Measurements from ENCODE around the gene ACOX1.
A peak's percentile ranks its signal among the peaks of the same experiment; 100 is the strongest.

The ACOX1 gene

DNA sequence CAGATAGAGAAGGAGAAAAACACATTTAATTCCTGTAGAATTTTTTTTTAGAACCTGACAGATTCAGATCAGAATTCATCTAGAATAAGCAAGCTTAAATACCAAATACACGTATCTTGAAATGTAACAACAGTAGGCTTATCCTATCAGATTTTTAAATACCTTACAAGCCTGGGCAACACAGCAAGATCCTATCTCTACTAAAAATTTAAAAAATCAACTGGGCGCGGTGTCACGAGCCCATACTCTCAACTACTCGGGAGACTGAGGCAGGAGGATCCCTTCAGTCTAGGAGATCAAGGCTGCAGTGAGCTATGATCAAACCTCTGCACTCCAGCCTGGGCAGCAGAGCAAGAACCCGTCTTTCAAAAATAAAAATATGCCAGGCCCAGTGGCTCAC is 13.5 kb downstream of the ACOX1 start:
- peaks cover 19% of the 10 kb centered on the region for H3K4me1 Mint-ChIP-seq
- DNase-seq (ENCODE audit: low spot score in 2 of 2), result no peak
- H3K27ac Mint-ChIP-seq (ENCODE audit: low read depth), result no peak overlapping the region
- no peak overlapping the region for H3K4me3 Mint-ChIP-seq
- no peak for ATAC-seq (replicated peaks; ENCODE audit: extremely low read depth, poor library complexity, severe bottlenecking)
- H3K27me3 Mint-ChIP-seq, result no peaks in the 10 kb centered on the region
- H3K9me3 Mint-ChIP-seq, result no peaks in the 10 kb centered on the region
- peaks cover 10% of the 10 kb centered on the region for H3K36me3 Mint-ChIP-seq (ENCODE audit: insufficient read depth)

DNA sequence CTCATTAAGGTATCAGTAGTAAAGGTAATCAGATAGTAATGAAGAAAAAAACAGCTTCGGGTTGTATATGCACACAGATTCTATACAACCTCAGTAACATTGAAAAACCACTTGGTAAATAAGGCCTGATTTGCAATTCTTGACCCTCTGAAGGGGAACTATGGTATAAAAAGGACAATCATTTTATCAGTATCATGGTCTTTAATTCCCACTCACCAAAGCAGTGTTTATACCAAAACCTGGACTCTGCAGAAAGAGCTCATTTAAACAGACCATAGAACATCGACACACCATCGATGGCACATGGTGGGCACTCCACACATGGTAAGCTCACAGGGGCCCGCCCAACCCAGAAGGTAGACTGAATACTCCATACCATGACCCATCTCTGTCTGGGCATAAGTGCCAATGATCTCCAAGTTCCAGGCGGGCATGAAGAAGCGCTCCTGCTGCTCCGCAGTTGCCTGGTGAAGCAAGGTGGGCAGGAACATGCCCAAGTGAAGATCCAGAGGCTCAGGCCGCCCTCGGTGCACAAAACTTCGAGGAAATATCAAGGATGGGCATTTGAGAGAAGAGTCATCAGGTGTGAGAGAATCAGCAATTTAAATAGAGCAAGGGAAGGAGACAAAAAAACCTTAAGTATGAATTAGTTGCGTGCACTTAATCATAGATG is 19.0 kb downstream of the ACOX1 start:
- H3K4me3 Mint-ChIP-seq, result no peak overlapping the region
- ATAC-seq (replicated peaks; ENCODE audit: extremely low read depth, poor library complexity, severe bottlenecking), result no peak
- DNase-seq (ENCODE audit: low spot score in 2 of 2), result no peak
- peaks cover 13% of the 10 kb centered on the region for H3K4me1 Mint-ChIP-seq
- no peaks in the 10 kb centered on the region for H3K9me3 Mint-ChIP-seq
- H3K27ac Mint-ChIP-seq (ENCODE audit: low read depth), result no peak overlapping the region
- peaks cover 29% of the 10 kb centered on the region for H3K36me3 Mint-ChIP-seq (ENCODE audit: insufficient read depth)
- H3K27me3 Mint-ChIP-seq, result no peaks in the 10 kb centered on the region

DNA sequence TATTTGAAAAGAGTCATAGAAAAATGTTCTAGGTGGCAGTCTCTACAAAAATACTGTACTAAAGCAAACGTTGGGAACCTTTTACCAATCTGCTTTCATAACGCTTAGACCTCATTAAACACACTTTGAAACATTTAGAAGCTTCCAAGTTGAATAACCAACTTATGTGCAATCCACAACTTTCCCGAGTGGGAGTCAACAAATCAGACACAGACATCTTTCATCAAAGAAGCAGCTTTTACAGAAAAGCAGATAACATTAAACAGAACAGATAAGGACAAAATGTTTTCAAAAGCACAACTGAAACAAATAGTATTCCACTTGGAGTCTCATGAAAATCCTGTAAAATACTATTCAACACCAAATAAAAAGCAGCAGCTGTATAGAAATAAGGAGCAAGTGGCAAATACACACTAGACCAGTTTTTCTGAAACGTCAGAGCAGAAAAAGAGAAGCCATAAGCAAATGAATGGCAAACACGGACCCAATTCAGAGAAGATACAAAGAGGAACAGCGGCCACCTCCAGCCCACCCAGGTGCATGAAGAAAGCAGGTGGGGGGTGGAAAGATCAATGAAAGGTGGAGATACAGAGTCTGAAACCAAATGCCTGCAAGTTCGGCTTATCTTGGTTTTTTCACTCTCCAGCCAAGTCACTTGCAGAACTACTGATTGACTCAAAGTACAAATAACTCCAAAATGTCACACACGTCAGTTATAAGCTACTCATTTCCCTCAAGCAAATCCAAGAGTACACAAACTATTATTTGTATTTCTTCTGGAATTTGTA is 19.7 kb downstream of the ACOX1 start:
- Mint-ChIP-seq H3K4me3 (no peak overlapping the region), H3K27me3 (no peaks in the 10 kb centered on the region), H3K4me1 (peaks cover 13% of the 10 kb centered on the region), H3K9me3 (no peaks in the 10 kb centered on the region), H3K36me3 (ENCODE audit: insufficient read depth) (peaks cover 33% of the 10 kb centered on the region), H3K27ac (ENCODE audit: low read depth) (no peak overlapping the region)
- ATAC-seq (replicated peaks; ENCODE audit: extremely low read depth, poor library complexity, severe bottlenecking), result no peak
- no peak for DNase-seq (ENCODE audit: low spot score in 2 of 2)

DNA sequence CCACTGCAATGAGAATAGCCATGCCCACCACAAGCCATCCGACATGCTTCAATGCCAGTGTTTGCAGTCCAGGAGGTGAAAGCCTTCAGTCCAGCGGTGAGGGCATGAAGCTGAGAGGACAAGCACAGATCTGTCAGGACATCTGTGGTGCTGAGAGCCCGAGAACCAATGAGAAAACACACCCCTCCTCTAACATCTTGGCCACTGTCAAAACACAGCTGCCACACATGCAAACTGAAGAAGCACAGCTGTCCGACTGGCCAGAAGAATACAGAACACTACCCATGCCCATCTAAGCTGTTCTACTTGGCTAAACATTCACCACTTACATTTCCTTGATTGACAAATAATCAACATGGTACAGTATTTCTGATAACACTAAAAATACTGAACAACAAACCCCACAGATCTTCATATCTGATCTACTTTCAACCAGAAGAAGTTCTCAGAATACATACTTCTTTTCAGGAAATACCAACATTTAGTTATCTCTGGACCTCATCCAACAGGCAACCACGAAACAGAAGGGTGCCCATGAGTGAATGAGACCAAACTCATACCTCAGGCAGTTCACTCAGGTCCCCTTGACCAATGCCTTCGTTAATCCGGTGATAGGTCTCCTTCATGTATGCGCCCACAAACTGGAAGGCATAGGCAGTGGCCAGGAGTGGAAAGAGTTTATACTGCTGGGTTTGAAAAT is 28.0 kb downstream of the ACOX1 start:
- Mint-ChIP-seq H3K9me3 (no peaks in the 10 kb centered on the region), H3K36me3 (ENCODE audit: insufficient read depth) (peaks cover 70% of the 10 kb centered on the region), H3K27ac (ENCODE audit: low read depth) (no peak overlapping the region), H3K27me3 (no peaks in the 10 kb centered on the region), H3K4me3 (no peak overlapping the region), H3K4me1 (no peaks in the 10 kb centered on the region)
- no peak for DNase-seq (ENCODE audit: low spot score in 2 of 2)
- ATAC-seq (replicated peaks; ENCODE audit: extremely low read depth, poor library complexity, severe bottlenecking), result peak; percentile 19

DNA sequence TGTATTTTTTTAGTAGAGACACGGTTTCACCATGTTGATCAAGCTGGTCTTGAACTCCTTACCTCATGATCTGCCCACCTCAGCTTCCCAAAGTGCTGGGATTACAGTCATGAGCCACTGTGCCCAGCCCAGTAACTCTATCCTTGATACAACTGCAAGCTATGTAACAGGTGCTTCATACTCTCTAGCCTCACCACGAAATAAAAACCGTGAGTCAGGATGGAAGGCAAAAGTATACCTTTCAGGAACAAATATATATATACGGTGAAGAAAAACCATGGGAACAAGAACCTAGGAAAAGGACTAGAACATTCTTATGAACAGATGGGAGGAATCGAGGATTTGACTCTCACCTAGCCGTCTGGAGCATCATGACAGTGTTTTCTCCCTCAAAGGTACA is 28.5 kb downstream of the ACOX1 start:
- Mint-ChIP-seq H3K27ac (ENCODE audit: low read depth) (no peak overlapping the region), H3K27me3 (no peaks in the 10 kb centered on the region), H3K9me3 (no peaks in the 10 kb centered on the region), H3K4me1 (no peaks in the 10 kb centered on the region), H3K4me3 (no peak overlapping the region), H3K36me3 (ENCODE audit: insufficient read depth) (peaks cover 66% of the 10 kb centered on the region)
- no peak for DNase-seq (ENCODE audit: low spot score in 2 of 2)
- no peak for ATAC-seq (replicated peaks; ENCODE audit: extremely low read depth, poor library complexity, severe bottlenecking)

- no peaks in the 10 kb centered on the region for H3K27me3 Mint-ChIP-seq
- H3K4me3 Mint-ChIP-seq, result no peak overlapping the region
- H3K36me3 Mint-ChIP-seq (ENCODE audit: insufficient read depth), result peaks cover 32% of the 10 kb centered on the region
- no peak for ATAC-seq (replicated peaks; ENCODE audit: extremely low read depth, poor library complexity, severe bottlenecking)
- no peaks in the 10 kb centered on the region for H3K9me3 Mint-ChIP-seq
- DNase-seq (ENCODE audit: low spot score in 2 of 2), result no peak
- peaks cover 12% of the 10 kb centered on the region for H3K4me1 Mint-ChIP-seq
- no peak overlapping the region for H3K27ac Mint-ChIP-seq (ENCODE audit: low read depth)
Measured at GRCh38 chr17:75945211-75945610, 33.8 kb downstream of the ACOX1 start.

- ATAC-seq (replicated peaks; ENCODE audit: extremely low read depth, poor library complexity, severe bottlenecking), result no peak
- Mint-ChIP-seq H3K27ac (ENCODE audit: low read depth) (no peak overlapping the region), H3K4me3 (no peak overlapping the region), H3K36me3 (ENCODE audit: insufficient read depth) (peaks cover 17% of the 10 kb centered on the region), H3K27me3 (no peaks in the 10 kb centered on the region), H3K4me1 (peaks cover 12% of the 10 kb centered on the region), H3K9me3 (no peaks in the 10 kb centered on the region)
- DNase-seq (ENCODE audit: low spot score in 2 of 2), result no peak
Measured at GRCh38 chr17:75943491-75943890, 35.5 kb downstream of the ACOX1 start.

- Mint-ChIP-seq H3K4me1 (peaks cover 12% of the 10 kb centered on the region), H3K9me3 (no peaks in the 10 kb centered on the region), H3K27ac (ENCODE audit: low read depth) (no peak overlapping the region), H3K36me3 (ENCODE audit: insufficient read depth) (peaks cover 13% of the 10 kb centered on the region), H3K27me3 (no peaks in the 10 kb centered on the region), H3K4me3 (no peak overlapping the region)
- no peak for ATAC-seq (replicated peaks; ENCODE audit: extremely low read depth, poor library complexity, severe bottlenecking)
- no peak for DNase-seq (ENCODE audit: low spot score in 2 of 2)
Measured at GRCh38 chr17:75942473-75942872, 36.5 kb downstream of the ACOX1 start.

- H3K4me3 Mint-ChIP-seq, result peak overlapping the region; percentile 88
- peak overlapping the region; percentile 89 for H3K27ac Mint-ChIP-seq (ENCODE audit: low read depth)
- peaks cover 10% of the 10 kb centered on the region for H3K36me3 Mint-ChIP-seq (ENCODE audit: insufficient read depth)
- H3K9me3 Mint-ChIP-seq, result no peaks in the 10 kb centered on the region
- ATAC-seq (replicated peaks; ENCODE audit: extremely low read depth, poor library complexity, severe bottlenecking) (no peak), DNase-seq (ENCODE audit: low spot score in 2 of 2) (no peak)
- H3K27me3 Mint-ChIP-seq, result no peaks in the 10 kb centered on the region
- H3K4me1 Mint-ChIP-seq, result peaks cover 12% of the 10 kb centered on the region
Measured at GRCh38 chr17:75941442-75941819, 37.5 kb downstream of the ACOX1 start.

DNA sequence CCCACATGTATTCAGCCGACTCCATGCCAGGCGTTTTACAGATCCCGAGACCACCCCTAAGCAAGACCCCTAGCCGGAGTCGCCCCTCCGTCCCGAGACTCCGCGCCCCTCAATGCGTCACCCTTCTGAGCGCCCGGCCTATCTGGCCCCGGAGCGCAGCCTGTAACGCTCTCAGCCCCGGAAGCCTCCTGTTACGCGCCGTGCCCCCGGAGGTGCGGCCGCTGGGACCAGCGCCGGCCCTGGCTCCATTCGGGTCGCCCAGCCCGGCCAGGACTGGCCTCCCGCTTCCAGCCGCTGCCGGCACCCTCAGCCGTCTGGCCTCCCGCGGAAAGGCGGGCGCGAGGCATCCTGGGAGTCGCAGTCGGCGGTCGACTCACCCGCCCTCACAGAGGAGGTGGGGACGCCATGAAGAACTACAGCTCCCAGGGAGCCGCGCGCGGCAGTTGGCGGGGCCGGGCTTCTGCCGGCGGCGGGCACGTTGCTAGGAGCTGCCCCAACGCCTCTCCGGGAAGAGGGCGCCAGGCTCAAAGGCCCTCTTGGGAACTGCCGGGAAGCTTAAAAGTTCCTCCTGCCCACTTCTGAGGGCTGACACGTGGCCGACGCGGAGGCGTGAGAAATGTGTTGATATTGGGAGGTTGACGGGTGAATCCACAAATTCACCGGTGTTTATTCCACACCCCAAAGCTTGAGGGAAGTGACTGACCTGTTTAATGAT is 38.1 kb downstream of the ACOX1 start, which contains the start of gene FBF1:
Gene FBF1, minus strand, starts transcription at position 316 of the 715 bp plus-strand sequence. CDS start 2,893 bp downstream, outside the sequence.
- Mint-ChIP-seq H3K4me1 (peaks cover 12% of the 10 kb centered on the region), H3K4me3 (peak within 1 kb of the TSS; percentile 88), H3K9me3 (no peaks in the 10 kb centered on the region), H3K36me3 (ENCODE audit: insufficient read depth) (peaks cover 7% of the 10 kb centered on the region), H3K27me3 (no peaks in the 10 kb centered on the region), H3K27ac (ENCODE audit: low read depth) (peak within 1 kb of the TSS; percentile 89)
- ATAC-seq (replicated peaks; ENCODE audit: extremely low read depth, poor library complexity, severe bottlenecking) (peak; percentile 100), DNase-seq (ENCODE audit: low spot score in 2 of 2) (peak; percentile 73 to 80)

- H3K4me3 Mint-ChIP-seq, result no peak overlapping the region
- peaks cover 6% of the 10 kb centered on the region for H3K36me3 Mint-ChIP-seq (ENCODE audit: insufficient read depth)
- peaks cover 12% of the 10 kb centered on the region for H3K4me1 Mint-ChIP-seq
- no peak for ATAC-seq (replicated peaks; ENCODE audit: extremely low read depth, poor library complexity, severe bottlenecking)
- H3K9me3 Mint-ChIP-seq, result no peaks in the 10 kb centered on the region
- DNase-seq (ENCODE audit: low spot score in 2 of 2), result no peak
- no peaks in the 10 kb centered on the region for H3K27me3 Mint-ChIP-seq
- no peak overlapping the region for H3K27ac Mint-ChIP-seq (ENCODE audit: low read depth)
Measured at GRCh38 chr17:75937652-75938051, 41.3 kb downstream of the ACOX1 start.

DNA sequence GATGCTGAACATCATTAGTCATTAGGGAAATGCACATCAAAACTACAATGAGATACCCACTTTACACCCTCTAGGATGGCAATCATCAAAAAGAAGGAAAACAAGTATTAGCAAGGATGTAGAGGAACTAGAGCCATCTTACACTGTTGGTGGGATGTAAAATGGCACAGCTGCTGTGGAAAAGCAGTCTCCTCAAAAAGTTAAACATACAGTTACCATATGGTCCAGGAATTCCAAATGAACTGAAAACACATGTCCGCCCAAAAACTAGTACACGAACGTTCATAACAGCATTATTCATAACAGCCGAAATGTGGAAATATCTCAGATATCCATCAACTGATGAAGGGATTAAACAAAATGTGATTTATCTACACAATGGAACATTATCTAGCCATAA is 45.2 kb downstream of the ACOX1 start:
- no peaks in the 10 kb centered on the region for H3K27me3 Mint-ChIP-seq
- ATAC-seq (replicated peaks; ENCODE audit: extremely low read depth, poor library complexity, severe bottlenecking) (no peak), DNase-seq (ENCODE audit: low spot score in 2 of 2) (no peak)
- H3K9me3 Mint-ChIP-seq, result no peaks in the 10 kb centered on the region
- H3K4me1 Mint-ChIP-seq, result no peaks in the 10 kb centered on the region
- H3K27ac Mint-ChIP-seq (ENCODE audit: low read depth), result no peak overlapping the region
- H3K36me3 Mint-ChIP-seq (ENCODE audit: insufficient read depth), result no peaks in the 10 kb centered on the region
- no peak overlapping the region for H3K4me3 Mint-ChIP-seq
